ENCODE measurements around the gene SRD5A2. TPM values are rescaled to one million over a fixed set of nuclear protein-coding genes. Genes with fewer than 3 reads are reported as not detected.

Gene SRD5A2
- total and polyA plus RNA-seq, 8 donors = 0.05 TPM; not detected in 7

DNA sequence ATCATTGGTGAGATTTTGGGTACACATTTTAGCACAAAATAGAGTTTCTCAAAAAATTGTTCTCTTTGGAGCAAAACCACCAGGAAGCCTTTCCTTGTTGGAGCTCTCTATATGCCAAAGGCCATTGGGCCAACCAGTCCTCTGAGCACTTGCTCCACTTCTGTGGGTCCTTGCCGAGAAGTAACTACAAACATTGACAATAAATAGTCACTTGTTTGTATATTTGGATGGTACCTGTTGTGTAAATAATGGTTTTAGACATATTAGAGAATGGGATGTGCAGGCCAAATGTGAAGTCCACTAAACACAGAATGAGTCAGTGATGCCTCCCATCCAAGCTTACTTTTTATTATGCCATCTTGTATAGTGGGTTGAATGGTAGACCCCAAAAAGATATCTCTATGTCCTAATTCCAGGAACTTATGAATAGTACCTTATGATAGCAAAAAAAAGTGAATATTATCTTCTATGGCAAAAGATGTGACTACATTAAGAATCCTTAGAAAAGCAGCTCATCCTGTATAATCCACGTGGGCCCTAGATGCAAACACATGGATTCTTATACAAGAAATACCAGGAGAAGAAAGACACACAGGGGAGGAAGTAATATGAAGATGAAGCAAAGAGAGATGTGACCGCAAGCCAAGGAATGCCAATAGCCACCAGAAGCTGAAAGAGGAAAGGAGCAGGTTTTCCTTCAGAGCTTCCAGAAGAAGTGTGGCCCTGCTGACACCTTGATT lies 24.6 kb downstream of the SRD5A2 start:
- no peak for ATAC-seq
- FAIRE-seq = no peak

GRCh38 chr2:31553362-31553761 lies 27.4 kb downstream of the SRD5A2 start:
- no peak for FAIRE-seq
- TF ChIP-seq, protein P1, sequence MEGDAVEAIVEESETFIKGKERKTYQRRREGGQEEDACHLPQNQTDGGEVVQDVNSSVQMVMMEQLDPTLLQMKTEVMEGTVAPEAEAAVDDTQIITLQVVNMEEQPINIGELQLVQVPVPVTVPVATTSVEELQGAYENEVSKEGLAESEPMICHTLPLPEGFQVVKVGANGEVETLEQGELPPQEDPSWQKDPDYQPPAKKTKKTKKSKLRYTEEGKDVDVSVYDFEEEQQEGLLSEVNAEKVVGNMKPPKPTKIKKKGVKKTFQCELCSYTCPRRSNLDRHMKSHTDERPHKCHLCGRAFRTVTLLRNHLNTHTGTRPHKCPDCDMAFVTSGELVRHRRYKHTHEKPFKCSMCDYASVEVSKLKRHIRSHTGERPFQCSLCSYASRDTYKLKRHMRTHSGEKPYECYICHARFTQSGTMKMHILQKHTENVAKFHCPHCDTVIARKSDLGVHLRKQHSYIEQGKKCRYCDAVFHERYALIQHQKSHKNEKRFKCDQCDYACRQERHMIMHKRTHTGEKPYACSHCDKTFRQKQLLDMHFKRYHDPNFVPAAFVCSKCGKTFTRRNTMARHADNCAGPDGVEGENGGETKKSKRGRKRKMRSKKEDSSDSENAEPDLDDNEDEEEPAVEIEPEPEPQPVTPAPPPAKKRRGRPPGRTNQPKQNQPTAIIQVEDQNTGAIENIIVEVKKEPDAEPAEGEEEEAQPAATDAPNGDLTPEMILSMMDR (IDR thresholded peaks at IDR 0.05) = no peak
- intact Hi-C loops (cut with DNase I) = no loop called here
- no peak overlapping the region for H3K27ac ChIP-seq
- no peak for ATAC-seq
- no peak for DNase-seq
- H3K36me3 ChIP-seq = no peaks in the 10 kb centered on the region
- H3K27me3 ChIP-seq = no peaks in the 10 kb centered on the region
- H3K9me3 ChIP-seq = no peaks in the 10 kb centered on the region
- 64 to 65% methylated on average over 2 of the region's 2 CpGs for whole genome bisulfite sequencing, 2 donors
- no peak overlapping the region for H3K4me3 ChIP-seq
- no peaks in the 10 kb centered on the region for H3K4me1 ChIP-seq

More for the DNA sequence above, 24.6 kb downstream of the SRD5A2 start:
- Histone ChIP-seq H3K27ac (no peak overlapping the region), H3K4me1 (no peaks in the 10 kb centered on the region), H3K36me3 (no peaks in the 10 kb centered on the region), H3K27me3 (no peaks in the 10 kb centered on the region), H3K9me3 (no peaks in the 10 kb centered on the region), H3K4me3 (no peak overlapping the region)
- TF ChIP-seq, protein P1 (IDR thresholded peaks at IDR 0.05) = no peak
- no peak for DNase-seq
- intact Hi-C loops (cut with DNase I) = no loop called here
- WGBS, 2 donors = 60 to 62% methylated on average over 3 of the region's 3 CpGs

DNA sequence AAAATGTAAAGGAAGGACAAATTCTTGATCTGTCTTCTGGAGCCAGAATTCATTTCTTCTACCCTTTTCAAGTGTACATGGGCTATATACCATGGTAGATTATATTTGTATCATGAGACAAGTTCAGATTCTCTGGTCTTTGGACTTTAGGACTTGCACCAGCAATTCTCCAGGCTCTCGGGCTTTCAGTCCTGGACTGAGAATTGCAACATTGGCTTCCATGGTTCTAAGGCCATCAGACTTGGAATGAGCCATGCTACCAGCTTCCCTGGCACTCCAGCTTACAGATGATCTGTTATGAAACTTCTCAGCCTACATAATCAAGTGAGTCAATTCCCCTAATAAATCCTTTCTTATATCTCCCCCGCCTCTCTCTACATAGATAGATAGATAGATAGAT lies 33.3 kb downstream of the SRD5A2 start:
- Histone ChIP-seq H3K4me1 (no peaks in the 10 kb centered on the region), H3K4me3 (no peak overlapping the region), H3K27me3 (no peaks in the 10 kb centered on the region), H3K27ac (no peak overlapping the region), H3K9me3 (no peaks in the 10 kb centered on the region), H3K36me3 (no peaks in the 10 kb centered on the region)
- TF ChIP-seq, protein P1 (IDR thresholded peaks at IDR 0.05) = no peak
- FAIRE-seq (no peak), ATAC-seq (no peak), DNase-seq (no peak)
- WGBS, 2 donors = 52 to 68% methylated on average over 2 of the region's 2 CpGs
- intact Hi-C loops (cut with DNase I) = no loop called here

- intact Hi-C loops (cut with DNase I) = no loop called here
- no peak for ATAC-seq
- no peak for FAIRE-seq
These were observed 38.9 kb downstream of the SRD5A2 start for GRCh38 chr2:31541853-31542252.

DNA sequence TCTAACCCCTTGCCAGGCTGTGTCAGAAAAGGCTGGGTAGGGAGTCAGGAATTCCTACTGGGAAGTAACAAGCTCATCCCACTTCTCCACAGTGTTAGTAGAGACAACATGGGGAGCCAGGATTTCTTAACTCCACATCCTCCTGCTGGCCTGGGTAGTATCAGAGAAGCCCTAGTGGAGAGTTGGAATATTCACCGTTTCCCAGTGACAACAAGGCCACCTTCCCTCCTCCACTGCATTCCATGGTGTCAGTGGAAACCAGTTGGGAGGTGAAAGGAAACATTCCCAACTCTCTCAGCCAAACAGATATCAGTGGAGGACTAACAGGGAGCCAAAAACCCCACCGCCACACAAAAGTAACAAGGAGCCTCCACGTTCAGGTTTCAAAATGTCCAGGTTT lies 41.2 kb downstream of the SRD5A2 start:
- TF ChIP-seq, protein P1 (IDR thresholded peaks at IDR 0.05) = no peak
- ATAC-seq = no peak
- H3K4me1 ChIP-seq = no peaks in the 10 kb centered on the region
- H3K27ac ChIP-seq = no peak overlapping the region
- intact Hi-C loops (cut with DNase I) = no loop called here
- H3K4me3 ChIP-seq = no peak overlapping the region
- FAIRE-seq = no peak
- H3K36me3 ChIP-seq = no peaks in the 10 kb centered on the region
- no peaks in the 10 kb centered on the region for H3K9me3 ChIP-seq
- no peak for DNase-seq
- no peaks in the 10 kb centered on the region for H3K27me3 ChIP-seq
- WGBS, 2 donors = 34 to 39% methylated on average over 3 of the region's 3 CpGs

More at GRCh38 chr2:31541853-31542252, 38.9 kb downstream of the SRD5A2 start:
- Histone ChIP-seq H3K27ac (no peak overlapping the region), H3K36me3 (no peaks in the 10 kb centered on the region), H3K27me3 (no peaks in the 10 kb centered on the region), H3K9me3 (no peaks in the 10 kb centered on the region), H3K4me1 (no peaks in the 10 kb centered on the region), H3K4me3 (no peak overlapping the region)
- no peak for DNase-seq
- TF ChIP-seq, protein P1 (IDR thresholded peaks at IDR 0.05) = no peak

Data from pancreas (tissue), 10 donors.